AG10803 (cell line): ENCODE data around the gene CXXC4.
A peak's percentile ranks its signal among the peaks of the same experiment; 100 is the strongest.

Source experiments
- DNase-seq: peaks from one replicate; pipeline ENCODE4 v3.0.0; 2010; ENCODE audit warnings: low read depth
- H3K4me3 ChIP-seq: 2 replicates; pipeline ENCODE4 v1.5.1; 2011; ENCODE audit warnings: mild to moderate bottlenecking, low read length, control low read depth
- TF ChIP-seq, protein P1 (sequence below): conservative IDR thresholded peaks from 2 replicates; pipeline ENCODE4 v1.5.1; 2011; ENCODE audit warnings: mild to moderate bottlenecking, low read length, control low read depth, inconsistent platforms

CXXC4 gene

DNA sequence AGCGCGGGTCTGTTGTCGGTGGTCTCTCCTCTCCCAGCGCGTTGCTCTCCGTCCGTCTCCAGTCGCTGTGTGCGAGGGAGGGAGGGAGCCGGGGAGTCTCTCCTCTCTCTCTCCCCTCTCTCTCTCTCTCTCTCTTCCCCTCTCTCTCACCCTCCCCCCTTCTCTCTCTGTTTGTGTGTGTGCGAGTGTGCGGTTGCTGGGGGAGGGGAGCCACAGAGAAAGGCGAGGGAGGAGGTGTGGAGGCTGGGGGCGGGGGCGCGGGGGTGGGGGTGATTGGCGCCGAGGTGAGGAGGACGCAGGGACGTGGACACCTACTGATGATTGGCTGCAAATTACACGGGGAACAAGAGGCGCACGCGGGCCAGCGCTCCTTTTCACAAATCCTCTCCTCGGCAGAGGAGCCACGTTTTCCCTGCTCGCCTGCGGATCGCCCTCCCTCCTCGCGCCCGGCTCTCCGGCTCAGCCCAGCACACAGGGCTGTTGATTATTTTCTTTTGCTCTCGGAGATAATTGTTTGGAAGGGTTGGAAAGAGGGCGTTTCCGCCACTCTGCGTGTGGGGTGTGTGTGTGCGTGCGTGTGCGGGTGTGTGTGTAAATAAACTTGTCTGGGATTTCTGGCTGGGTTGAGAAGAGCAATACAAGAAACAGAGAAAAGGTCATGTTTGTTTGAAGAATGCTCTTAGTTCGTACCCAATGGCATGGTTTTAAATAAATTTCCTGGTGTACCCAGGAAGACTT is at the start of gene CXXC4:
TSS of gene CXXC4 (minus strand) at position 73 of the 738 bp plus-strand sequence. CDS start 3,092 bp downstream, outside the sequence.
- DNase-seq = peak; percentile 15
- H3K4me3 ChIP-seq = peak within 1 kb of the TSS; percentile 57
- TF ChIP-seq, protein P1, sequence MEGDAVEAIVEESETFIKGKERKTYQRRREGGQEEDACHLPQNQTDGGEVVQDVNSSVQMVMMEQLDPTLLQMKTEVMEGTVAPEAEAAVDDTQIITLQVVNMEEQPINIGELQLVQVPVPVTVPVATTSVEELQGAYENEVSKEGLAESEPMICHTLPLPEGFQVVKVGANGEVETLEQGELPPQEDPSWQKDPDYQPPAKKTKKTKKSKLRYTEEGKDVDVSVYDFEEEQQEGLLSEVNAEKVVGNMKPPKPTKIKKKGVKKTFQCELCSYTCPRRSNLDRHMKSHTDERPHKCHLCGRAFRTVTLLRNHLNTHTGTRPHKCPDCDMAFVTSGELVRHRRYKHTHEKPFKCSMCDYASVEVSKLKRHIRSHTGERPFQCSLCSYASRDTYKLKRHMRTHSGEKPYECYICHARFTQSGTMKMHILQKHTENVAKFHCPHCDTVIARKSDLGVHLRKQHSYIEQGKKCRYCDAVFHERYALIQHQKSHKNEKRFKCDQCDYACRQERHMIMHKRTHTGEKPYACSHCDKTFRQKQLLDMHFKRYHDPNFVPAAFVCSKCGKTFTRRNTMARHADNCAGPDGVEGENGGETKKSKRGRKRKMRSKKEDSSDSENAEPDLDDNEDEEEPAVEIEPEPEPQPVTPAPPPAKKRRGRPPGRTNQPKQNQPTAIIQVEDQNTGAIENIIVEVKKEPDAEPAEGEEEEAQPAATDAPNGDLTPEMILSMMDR = no peak

DNA sequence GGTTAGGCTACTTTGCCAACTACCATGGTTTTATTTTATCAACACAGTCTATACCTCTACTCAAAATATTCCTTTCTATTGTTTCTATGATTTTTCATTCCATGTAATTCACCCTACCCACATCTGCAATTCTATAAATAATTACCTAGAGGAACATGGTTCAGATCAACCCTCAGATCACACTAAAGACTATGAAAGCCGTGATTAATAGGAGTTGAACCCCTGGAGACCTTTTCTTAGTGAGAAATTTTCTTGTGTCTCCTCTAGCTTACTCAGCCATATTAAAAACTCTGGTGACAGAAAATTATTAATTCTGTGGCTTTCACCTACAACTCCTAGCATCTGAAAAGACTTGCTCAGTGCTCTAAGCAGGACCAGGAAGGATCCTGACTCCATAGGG is 38.5 kb upstream of the CXXC4 start:
- H3K4me3 ChIP-seq = no peak overlapping the region
- DNase-seq = no peak
- TF ChIP-seq, protein P1 = no peak

GRCh38 chr4:104532677-104533076 is 38.0 kb upstream of the CXXC4 start:
- TF ChIP-seq, protein P1 = no peak
- DNase-seq = no peak
- H3K4me3 ChIP-seq = no peak overlapping the region

- DNase-seq = no peak
- H3K4me3 ChIP-seq = no peak overlapping the region
- TF ChIP-seq, protein P1 = no peak
Measured at GRCh38 chr4:104531390-104531789, 36.7 kb upstream of the CXXC4 start.

- DNase-seq = no peak
- no peak overlapping the region for H3K4me3 ChIP-seq
- TF ChIP-seq, protein P1 = no peak
Measured at GRCh38 chr4:104530426-104530825, 35.7 kb upstream of the CXXC4 start.

DNA sequence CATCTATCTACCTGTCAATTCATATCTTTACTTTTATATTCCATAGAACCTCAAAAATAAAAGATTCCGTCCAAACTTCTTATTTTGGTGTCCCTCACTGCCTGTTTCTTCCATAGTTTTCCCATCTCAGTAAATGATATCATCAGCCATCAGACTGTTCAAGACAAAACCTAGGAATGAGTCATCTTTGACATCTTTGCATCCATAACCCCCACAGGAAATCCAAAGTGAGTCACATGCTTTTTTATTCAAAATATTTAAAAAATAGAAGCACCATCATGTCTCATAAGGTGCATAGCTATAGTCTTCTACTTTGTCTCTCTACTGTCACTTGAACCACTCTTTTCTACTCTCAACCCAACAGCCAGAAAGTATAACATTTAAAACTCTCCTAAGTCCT is 29.9 kb upstream of the CXXC4 start:
- TF ChIP-seq, protein P1 = no peak
- H3K4me3 ChIP-seq = no peak overlapping the region
- no peak for DNase-seq

DNA sequence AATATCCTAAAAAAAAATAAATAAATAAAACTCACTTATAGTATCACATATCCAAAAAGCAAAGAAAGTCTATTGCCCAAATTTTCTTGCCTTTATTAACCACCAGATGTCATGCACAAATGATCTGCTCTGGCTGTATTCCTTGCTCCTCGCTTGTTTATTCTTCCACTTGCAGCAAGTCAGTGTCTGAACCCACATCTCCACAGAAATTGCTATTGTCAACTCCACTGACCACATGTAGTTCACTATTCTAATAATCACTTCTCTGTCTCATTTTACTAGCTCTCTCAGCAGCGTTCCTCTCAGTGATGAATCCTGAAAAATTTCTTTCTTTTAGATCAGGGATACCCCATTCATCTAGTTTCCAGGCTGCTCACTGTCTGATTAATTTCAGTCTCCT is 29.3 kb upstream of the CXXC4 start:
- TF ChIP-seq, protein P1 = no peak
- DNase-seq = no peak
- H3K4me3 ChIP-seq = no peak overlapping the region
